IPS-18c (cell line): ENCODE measurements around the gene HS3ST4.

ENCODE experiments used
- H3K4me3 ChIP-seq: 2 replicates; pipeline ENCODE4 v1.7.0; 2013; ENCODE audit warnings: low read depth, mild to moderate bottlenecking, low read length, moderate library complexity; ENCODE audit not compliant: insufficient read depth
- H3K9me3 ChIP-seq: one replicate; pipeline ENCODE4 v1.6.1; 2013; ENCODE audit warnings: mild to moderate bottlenecking, low read length, moderate library complexity; ENCODE audit not compliant: control insufficient read depth, insufficient read depth

The HS3ST4 gene

DNA sequence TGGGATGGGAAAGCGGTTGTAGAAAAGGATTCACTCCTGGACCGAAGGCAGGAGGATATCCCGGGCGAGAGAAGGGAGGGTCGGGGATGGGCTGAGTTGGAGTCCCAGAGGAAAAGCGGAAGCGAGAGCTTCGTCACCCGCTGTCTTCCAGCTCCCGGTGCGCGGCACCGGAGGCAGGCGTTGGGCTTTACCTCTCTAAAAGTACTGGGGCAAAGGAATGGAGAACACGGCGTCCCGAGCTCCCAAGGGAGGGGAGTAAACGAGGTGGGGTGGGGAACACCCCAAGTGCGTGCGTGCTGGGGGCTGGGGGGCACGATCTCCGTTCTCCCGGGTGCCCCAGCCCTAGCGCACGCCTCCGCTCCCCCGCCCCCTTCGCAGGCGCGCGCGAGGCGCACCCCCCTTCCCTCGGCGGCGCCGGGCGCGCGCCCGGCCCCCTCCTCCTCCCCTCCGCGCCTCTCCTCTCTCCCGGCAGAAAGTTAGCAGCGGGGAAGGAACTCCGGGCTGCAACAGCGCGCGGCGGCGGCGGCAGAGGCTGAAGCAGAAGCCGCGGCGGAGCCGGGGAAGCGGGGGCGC is at the start of gene HS3ST4:
HS3ST4 (plus strand) TSS at position 441 of the 573 bp plus-strand sequence.
- H3K4me3 ChIP-seq, result peak within 1 kb of the TSS; percentile 66
- H3K9me3 ChIP-seq, result no peaks in the 10 kb centered on the region

DNA sequence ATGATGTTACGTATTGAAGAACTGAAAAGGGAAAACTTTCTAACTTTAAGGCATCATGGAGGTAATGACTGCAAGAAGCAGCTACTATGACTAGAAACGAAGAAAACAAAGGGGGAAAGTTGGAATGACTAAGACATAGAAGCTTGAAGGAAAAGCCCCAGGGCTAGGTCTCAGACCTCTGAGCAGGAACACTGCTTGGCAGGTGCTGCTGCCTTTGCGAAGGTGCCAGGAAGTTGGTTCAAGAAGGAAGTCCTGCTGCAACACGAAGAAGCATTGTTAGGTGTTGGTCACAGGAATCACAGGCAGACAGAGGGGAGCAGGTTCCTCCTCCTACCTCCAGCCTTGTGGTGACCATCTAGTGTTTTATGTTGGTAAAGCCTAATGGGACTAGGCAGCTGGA is 48.1 kb upstream of the HS3ST4 start:
- H3K9me3 ChIP-seq, result no peaks in the 10 kb centered on the region

DNA sequence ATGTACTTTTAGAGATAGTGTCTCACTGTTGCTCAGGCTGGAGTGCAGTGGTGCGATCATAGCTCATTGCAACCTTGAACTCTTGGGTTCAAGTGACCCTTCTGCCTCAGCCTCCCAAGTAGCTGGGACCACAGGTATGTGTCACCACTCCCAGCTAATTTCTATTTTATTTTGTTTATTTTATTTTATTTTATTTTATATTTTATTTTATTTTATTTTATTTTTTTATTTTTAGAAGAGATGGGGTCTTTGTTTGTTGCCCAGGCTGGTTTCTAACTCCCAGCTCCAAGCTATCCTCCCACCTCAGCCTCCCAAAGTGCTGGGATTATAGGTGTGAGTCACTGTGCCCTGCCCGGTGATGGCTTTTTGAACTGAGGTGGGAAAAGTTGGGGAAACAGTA is 35.1 kb upstream of the HS3ST4 start:
- Histone ChIP-seq H3K4me3 (no peak overlapping the region), H3K9me3 (no peaks in the 10 kb centered on the region)

More for the DNA sequence above, 48.1 kb upstream of the HS3ST4 start:
- no peak overlapping the region for H3K4me3 ChIP-seq

DNA sequence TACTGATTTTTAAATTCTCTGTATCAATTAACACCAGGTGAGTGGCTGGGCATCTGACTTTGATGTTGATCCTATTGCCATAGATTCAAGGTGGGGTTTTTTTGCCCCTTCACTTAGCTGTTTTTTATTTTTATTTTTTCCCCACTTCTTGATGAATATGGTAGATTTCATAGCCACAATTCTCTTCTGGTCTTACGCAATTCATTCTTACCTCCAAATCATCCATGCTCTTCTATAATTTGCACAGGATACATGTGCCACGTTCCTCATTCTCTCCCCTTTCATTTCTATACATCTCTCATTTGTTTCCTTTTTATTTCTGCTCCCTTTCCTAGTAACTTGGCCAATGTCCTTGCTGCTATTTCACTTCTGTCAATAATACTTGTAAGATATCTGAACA is 14.9 kb upstream of the HS3ST4 start:
- Histone ChIP-seq H3K4me3 (no peak overlapping the region), H3K9me3 (no peaks in the 10 kb centered on the region)

DNA sequence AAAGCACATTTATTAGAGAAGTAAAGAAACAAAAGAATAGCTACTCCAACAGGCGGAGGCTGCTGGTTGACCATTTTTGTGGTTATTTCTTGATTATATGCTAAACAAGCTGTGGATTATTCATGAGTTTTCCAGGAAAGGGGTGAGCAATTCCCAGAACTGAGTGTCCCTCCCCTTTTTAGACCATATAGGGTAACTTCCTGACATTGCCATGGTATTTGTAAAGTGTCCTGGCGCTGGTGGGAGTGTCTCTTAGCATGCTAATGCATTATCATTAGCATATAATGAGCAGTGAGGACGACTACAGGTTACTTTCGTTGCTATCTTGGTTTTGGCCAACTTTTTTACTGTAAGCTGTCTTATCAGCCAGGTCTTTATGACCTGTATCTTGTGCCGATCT is 12.2 kb upstream of the HS3ST4 start:
- no peaks in the 10 kb centered on the region for H3K9me3 ChIP-seq
- H3K4me3 ChIP-seq, result no peak overlapping the region

DNA sequence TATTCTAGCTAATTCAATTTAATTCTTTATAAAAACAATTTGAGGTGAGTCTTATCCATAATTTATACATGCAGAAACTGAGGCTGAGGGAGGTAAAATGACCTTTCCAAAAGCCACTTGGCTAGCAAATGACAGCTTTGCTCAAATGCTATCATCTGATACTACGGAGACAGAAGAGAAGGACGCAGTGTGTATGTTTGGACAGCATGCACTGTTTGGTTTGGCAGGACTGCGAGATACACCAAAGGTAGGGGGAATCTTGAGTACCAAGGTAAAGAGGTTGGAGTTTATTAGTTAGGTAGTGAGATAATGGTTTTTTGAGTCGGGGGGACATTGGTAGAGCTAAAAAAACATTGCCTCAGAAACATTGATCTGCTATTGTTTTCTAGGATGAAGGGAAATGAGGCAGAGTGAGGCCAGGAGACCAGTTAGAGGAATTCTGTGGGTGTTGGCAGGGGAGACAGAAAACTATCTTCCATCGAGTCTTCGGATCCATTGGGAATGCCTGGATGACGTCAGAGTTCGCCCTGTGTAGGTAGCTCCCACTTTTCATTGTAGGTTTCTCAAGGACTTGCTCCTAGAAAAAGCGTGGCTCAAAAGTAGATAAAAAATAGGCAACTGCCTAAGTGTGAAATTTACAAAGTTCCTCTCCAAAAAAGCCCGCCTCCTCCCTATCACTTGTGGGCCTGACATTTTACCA is 2.5 kb upstream of the HS3ST4 start:
- no peak overlapping the region for H3K4me3 ChIP-seq
- no peaks in the 10 kb centered on the region for H3K9me3 ChIP-seq

DNA sequence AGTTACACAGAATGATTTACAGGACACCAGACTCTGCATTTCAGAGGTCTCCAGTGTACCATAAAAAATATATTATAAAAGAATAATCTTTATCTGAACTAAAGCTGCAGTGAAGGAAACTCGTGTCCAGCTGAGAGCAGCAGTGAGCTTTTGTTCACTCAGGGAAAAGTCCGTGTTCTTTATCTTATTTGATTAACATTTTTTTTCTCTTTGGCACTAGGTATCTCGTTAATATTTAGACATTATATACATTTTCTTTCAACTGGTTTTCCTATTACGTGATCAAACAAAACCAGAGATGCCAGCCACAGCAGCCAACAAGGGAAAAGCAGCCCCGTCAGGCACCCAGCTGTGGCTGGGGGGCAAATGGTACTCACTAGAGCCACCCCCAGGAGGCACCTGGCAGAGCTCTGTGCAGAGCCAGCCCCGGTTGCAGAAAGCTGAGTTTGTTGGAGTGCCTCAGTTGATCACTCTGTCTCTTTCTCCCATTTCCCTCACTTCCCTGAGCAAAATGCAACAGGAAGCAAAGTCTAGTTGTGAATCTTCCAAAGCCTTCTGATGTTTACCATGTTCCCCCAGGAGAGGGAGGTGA is 1.1 kb upstream of the HS3ST4 start:
- H3K9me3 ChIP-seq, result no peaks in the 10 kb centered on the region
- peak overlapping the region; percentile 66 for H3K4me3 ChIP-seq

DNA sequence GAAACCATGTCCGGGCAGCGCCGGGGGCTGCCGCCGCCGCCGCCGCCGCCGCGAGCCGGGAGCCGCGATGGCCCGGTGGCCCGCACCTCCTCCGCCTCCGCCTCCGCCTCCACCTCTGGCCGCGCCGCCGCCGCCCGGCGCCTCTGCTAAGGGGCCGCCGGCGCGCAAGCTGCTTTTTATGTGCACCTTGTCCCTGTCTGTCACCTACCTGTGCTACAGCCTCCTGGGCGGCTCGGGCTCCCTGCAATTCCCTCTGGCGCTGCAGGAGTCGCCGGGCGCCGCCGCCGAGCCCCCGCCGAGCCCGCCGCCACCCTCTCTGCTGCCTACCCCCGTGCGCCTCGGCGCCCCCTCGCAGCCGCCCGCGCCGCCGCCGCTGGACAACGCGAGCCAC is 587 bp downstream of the HS3ST4 start:
- peak overlapping the region; percentile 55 for H3K4me3 ChIP-seq
- no peaks in the 10 kb centered on the region for H3K9me3 ChIP-seq

DNA sequence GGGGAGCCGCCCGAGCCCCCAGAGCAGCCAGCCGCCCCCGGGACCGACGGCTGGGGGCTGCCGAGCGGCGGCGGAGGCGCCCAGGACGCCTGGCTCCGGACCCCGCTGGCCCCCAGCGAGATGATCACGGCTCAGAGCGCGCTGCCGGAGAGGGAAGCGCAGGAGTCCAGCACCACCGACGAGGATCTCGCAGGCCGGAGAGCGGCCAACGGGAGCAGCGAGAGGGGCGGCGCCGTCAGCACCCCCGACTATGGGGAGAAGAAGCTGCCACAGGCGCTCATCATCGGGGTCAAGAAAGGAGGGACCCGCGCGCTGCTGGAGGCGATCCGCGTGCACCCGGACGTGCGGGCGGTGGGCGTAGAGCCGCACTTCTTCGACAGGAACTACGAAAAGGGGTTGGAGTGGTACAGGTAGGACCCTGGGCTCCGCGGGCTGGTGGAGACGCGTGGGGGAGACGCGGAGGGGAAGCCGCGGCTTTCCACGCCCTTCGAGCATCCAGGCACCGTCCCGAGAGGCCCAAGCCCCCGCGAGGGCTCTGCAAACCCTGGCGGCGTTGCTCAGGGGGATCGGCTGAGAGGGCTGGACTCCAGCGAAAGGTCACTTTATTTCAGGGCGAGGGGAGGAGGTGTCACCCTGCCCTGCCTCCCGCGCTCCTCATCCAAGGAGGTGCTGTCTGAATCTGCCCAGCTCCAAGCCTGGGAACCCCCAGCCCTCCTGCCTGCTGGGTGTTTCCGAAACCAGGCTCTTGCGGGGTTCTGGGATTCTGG is 1.2 kb downstream of the HS3ST4 start:
- Histone ChIP-seq H3K9me3 (no peaks in the 10 kb centered on the region), H3K4me3 (peak overlapping the region; percentile 55)

DNA sequence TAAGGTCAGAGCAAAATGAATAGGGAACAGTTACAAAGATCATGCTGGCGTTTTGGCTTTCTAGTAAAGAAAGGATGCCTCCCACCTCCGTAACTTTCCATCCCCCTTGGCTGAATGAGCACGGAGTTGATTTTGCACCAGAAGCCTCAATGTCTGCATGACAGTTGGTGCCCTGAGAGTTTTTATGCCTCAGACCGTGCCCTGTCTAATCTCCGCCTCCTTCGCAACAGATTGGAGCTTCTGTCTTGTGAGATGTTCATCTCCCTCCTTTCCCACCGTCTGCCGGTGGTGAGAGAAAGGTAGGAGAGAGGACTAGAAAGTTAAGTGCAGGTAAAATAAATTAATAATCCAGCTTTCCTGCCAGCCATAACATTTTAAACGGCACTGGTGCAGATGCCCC is 1.9 kb downstream of the HS3ST4 start:
- peak overlapping the region; percentile 55 for H3K4me3 ChIP-seq
- H3K9me3 ChIP-seq, result no peaks in the 10 kb centered on the region

DNA sequence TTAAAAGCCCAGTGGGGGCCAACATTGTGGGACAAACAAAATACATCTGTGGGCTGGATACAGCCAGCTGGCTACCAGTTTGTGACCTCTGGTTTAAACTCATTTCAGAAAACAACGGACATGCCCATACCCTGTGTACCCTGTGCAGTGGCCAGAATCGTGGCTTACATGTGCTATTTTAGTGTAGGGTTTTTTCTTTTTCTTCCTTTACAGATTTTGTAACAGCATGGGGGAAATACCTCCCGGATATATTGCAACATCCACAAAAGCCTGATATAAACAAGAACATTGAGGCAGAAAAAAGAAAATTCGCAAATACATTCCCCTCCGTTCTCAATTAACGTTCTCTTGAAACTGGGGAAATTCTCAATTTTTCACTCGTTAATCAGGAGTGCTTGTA is 7.3 kb downstream of the HS3ST4 start:
- Histone ChIP-seq H3K4me3 (no peak overlapping the region), H3K9me3 (no peaks in the 10 kb centered on the region)

DNA sequence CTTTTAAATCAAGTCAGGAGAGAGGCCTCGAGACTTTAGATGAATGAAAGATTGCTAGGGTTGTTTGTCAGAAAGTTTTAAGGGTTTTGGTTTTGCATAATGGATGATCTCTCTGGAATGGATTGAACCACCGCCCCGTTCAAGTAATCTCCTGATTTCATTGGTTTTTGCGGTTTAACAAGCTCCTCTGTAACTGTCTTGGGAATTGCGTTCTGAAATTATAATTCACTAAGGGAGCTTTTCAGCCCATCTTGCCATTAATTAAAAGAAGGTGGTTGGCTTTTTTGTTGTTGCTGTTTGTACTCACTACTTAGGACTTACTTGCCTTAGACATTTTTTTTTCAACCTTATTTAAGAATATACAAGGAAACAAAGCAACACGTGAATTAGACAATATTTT is 8.8 kb downstream of the HS3ST4 start:
- no peak overlapping the region for H3K4me3 ChIP-seq
- H3K9me3 ChIP-seq, result peaks cover 2% of the 10 kb centered on the region

DNA sequence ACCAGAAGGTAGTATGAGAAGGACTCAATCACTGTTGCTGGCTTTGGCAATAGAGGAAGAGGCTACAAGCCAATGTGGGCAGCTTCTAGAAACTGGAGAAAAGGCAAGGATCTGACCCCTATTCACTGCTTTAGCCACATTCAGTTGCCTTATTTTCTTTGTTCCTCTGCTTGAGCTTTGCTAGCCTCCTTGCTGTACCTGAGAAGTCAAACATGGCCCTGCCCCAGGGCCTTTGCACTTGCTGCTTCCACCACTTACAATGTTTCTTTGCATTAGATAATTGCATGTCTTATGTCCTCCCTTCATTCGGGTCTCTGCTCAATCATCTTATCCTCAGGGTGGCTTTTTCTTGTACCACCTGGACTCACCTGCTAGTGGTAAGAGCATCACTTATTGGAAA is 15.8 kb downstream of the HS3ST4 start:
- Histone ChIP-seq H3K9me3 (peaks cover 2% of the 10 kb centered on the region), H3K4me3 (no peak overlapping the region)

DNA sequence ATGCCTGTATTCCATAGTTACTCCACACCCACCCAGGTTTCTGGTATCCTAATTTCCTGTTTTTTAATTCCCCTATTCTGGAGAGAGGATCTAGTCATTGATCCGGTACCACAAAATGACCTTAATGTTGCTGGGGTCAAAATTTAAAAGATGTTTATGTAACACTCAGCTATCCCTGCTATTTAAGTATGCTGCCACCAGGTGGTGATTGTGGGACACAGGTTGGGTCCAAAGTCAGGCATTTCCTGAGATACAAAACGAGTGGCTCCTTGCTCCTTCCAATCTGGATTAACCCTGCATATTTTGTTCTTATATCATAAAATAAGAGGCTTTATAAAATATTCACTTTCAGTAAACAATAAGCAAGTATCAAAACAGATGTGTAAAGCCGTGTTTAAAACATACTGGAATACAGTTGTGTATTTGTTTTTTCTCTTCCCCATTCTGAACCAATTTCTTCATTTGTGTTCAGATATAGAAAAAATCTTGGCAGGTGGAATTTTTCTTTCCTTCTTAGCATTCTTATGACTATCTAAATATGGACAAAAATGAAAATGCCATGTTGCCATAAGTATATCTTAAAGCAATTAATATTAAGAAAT is 16.3 kb downstream of the HS3ST4 start:
- Histone ChIP-seq H3K9me3 (peaks cover 2% of the 10 kb centered on the region), H3K4me3 (no peak overlapping the region)

DNA sequence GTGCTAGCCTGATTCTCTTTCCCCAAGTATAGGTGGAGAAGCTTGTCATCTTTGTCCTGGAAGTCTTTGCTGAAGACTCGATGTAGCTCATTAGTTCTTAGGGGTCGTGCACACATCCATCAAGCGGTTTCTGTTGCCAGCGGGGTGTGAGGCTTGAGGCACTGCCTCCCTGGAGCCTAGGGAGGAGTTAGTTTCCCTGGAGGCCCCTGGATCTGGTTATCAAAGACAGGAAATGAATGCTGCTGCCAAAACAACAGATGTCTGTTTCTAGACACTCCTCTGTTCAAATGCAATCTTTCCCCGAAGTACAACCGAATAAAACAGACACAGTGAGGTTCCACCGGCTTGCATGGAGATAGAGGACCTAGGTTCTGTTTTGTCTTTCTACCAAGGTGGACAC is 17.5 kb downstream of the HS3ST4 start:
- Histone ChIP-seq H3K4me3 (no peak overlapping the region), H3K9me3 (peaks cover 2% of the 10 kb centered on the region)

DNA sequence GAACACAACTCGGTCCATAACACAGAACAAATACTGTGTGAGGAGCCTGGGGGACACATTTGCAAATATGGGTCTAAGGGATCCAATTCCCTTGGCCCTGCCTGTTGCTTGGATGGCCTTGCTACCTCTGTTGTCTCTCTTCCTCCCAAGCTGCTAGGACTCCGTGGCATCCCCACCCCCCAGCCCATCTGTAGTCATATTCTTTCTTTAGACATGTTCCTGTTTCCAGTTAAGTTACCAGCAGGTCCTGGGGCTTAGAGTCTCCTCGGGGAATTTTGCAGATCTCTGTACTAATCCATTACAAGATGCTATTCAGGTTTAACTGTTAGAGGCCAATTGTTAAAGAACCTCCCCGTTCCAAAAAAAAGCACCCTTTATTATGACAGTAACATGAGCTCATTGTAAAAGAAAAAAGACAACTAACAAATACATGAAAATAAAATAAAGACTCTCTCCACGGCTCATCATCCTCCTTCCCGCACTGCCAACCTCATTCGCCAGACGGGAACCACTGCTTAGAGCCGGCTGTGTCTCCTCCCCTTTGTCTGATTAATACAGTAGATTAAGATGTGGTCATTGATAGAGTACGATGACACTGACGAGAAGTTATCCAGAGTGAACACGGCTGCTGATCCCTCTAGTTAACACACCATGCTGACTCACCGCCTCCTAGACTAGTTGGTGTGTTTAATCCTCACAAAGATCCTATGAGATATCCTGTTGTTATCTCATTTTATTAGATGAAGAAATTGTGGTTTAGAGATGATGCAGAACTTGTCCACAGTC is 22.2 kb downstream of the HS3ST4 start:
- no peaks in the 10 kb centered on the region for H3K9me3 ChIP-seq
- no peak overlapping the region for H3K4me3 ChIP-seq

DNA sequence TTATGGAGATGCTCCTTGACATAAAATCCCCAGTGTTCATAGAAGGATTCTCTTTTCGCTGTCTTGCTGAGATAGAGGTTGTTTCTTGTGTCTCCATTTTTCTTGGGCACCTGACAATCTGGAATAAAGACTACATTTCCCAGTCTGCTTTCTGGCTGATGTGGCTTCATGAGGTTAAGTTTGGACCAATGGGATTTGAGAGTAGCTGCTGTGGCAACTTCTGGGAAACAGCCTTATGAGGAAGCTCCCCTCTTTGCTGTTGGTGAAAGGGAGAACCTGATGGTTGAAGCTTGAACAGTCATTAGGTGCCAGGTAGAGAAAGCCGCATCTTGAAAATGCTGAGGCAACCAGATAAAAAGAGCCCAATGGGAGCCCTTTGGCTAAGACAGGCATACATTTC is 24.4 kb downstream of the HS3ST4 start:
- no peaks in the 10 kb centered on the region for H3K9me3 ChIP-seq
- no peak overlapping the region for H3K4me3 ChIP-seq
